GM18951 (cell line): ENCODE measurements around the gene EGFL7.

Experiments used
- POLR2A ChIP-seq: IDR thresholded peaks from 4 replicates; pipeline ENCODE4 v1.6.1; 2011; ENCODE audit warnings: mild to moderate bottlenecking; ENCODE audit not compliant: insufficient read length, insufficient read depth; ENCODE audit errors: extremely low read depth
- in situ Hi-C: fragments of 300-500 bp; cut with MboI; formaldehyde crosslinking; loops from one replicate; pipeline ENCODE4 v1.12.0; 2022; ENCODE audit warnings: low sequenced_read_pairs, mixed read lengths, inconsistent platforms; ENCODE audit not compliant: unreplicated experiment

The EGFL7 gene

GRCh38 chr9:136711751-136712689 lies 49.3 kb downstream of the EGFL7 start, which contains the start of gene DIPK1B:
TSS of gene DIPK1B (plus strand) at chr9:136712572. CDS start at chr9:136712666, 94 bp downstream.
- in situ Hi-C loops = no loop called here
- TF ChIP-seq POLR2A = no peak

- in situ Hi-C loops = no loop called here
- TF ChIP-seq POLR2A = no peak
Measured at GRCh38 chr9:136712690-136713544, 50.2 kb downstream of the EGFL7 start.

GRCh38 chr9:136713550-136713949 lies 50.8 kb downstream of the EGFL7 start:
- no peak for TF ChIP-seq POLR2A
- in situ Hi-C loops = no loop called here

- no peak for TF ChIP-seq POLR2A
- in situ Hi-C loops = no loop called here
Measured at GRCh38 chr9:136714096-136714892, 51.6 kb downstream of the EGFL7 start.

- TF ChIP-seq POLR2A = no peak
- in situ Hi-C loops = no loop called here
Measured at GRCh38 chr9:136714893-136715274, 52.2 kb downstream of the EGFL7 start.

GRCh38 chr9:136717399-136717798 lies 54.7 kb downstream of the EGFL7 start:
- in situ Hi-C loops = no loop called here
- no peak for TF ChIP-seq POLR2A

GRCh38 chr9:136718345-136719194 lies 55.9 kb downstream of the EGFL7 start:
- in situ Hi-C loops = no loop called here
- no peak for TF ChIP-seq POLR2A

GRCh38 chr9:136719195-136719880 lies 56.6 kb downstream of the EGFL7 start:
- in situ Hi-C loops = no loop called here
- no peak for TF ChIP-seq POLR2A

- in situ Hi-C loops = no loop called here
- TF ChIP-seq POLR2A = no peak
Measured at GRCh38 chr9:136720251-136720897, 57.7 kb downstream of the EGFL7 start.

- no peak for TF ChIP-seq POLR2A
- in situ Hi-C loops = no loop called here
Measured at GRCh38 chr9:136720898-136721338, 58.2 kb downstream of the EGFL7 start.
